Measurements from ENCODE around the gene CATSPER3. TPM values are rescaled to one million over a fixed set of nuclear protein-coding genes. Genes with fewer than 3 reads are reported as not detected.

Gene CATSPER3
- total and polyA plus RNA-seq, 2 of the 8 experiments (the other 6 are each of a cell fraction or from before 2014, with no cell fraction given): 0.62 TPM; not detected in 1

GRCh38 chr5:134935711-134936602 is 31.8 kb upstream of the CATSPER3 start (continued):
- TF ChIP-seq SP1 (IDR thresholded peaks at IDR 0.05; ENCODE audit: low read depth, low read length) (no peak), SIX5 (IDR thresholded peaks at IDR 0.05; ENCODE audit: low read depth, low read length) (no peak), ATF3 (IDR thresholded peaks at IDR 0.05; ENCODE audit: insufficient read depth, low read depth, low read length) (no peak), EP300 (IDR thresholded peaks at IDR 0.05; ENCODE audit: borderline replicate concordance in 1 of 2, low read depth in 2 of 2, low read length in 2 of 2) (no peak), RBBP5 (IDR thresholded peaks at IDR 0.05; ENCODE audit: borderline replicate concordance, low read depth, low read length) (no peak), ASH2L (IDR thresholded peaks at IDR 0.05; ENCODE audit: low read length) (no peak), CREB1 (IDR thresholded peaks at IDR 0.05) (no peak), ATF2 (IDR thresholded peaks at IDR 0.05; ENCODE audit: low read length) (no peak)
